CD1c-positive myeloid dendritic cell (primary cell): ENCODE data around the gene PRSS57.
"Not testable (repeated sequence)": the region's sequence is repeated elsewhere in the genome, so short reads cannot be mapped to it uniquely, and the experiment has no call there.

Experiments
- DNase-seq: peaks from one replicate; pipeline ENCODE4 v3.0.0-alpha.2; 2016; ENCODE audit errors: extremely low spot score

The PRSS57 gene

DNA sequence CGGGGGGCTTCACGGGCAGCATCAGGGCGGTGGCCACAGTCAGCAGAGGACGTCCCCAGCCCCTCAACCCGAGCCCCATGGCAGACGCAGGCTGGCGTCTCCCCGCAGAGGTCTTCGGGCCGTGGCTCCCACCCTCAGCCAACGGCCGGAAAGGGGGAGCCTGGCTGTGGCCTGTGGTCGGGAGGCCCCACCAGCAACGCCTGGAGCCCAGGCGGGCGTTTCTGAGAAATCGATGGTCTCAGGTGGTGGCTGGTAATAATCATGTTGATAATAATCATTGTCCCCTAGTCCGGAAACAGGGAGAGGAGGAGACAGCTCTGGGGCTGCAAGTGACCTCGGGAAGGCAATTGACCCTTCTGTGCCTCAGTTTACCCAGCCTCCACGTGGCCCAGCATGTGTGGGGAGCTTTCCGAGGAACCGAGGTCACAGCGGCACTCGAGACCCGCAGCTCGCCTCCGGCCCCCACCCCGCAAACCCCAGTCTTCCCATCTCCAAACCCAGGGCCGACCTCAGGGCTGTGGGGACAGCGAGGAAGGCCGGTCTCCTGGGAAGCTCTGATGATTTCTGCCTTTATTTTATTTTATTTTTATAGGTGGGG is at the start of gene PRSS57:
TSS of gene PRSS57 (minus strand) at position 101 of the 598 bp plus-strand sequence. CDS start at position 79, 22 bp downstream.
- DNase-seq = no peak

DNA sequence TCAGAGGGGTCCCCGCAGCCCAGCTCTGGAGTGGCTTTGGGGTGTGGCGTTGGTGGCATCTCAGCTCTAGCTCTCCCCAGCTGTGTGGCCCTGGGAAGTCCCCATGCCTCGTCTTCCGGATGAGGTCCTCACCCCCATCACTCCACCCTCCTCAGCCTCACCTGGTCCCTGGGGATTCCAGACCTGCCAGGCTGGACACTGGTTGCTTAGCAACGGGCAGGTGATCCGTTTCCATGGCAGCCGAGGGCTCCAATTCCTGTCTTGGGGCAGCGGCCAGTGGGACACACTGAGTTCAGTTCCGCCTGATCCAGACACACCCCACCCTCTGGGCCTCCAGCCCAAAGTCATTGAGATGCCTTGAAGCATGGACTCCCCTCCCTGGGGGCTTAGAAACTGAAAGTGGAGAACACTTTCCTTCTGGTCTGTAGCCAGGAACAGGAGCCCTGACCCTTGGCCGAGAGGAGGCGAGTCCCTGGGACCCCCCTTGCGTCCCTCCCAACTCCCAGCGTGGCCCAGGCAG is 48.0 kb upstream of the PRSS57 start:
- DNase-seq = no peak

DNA sequence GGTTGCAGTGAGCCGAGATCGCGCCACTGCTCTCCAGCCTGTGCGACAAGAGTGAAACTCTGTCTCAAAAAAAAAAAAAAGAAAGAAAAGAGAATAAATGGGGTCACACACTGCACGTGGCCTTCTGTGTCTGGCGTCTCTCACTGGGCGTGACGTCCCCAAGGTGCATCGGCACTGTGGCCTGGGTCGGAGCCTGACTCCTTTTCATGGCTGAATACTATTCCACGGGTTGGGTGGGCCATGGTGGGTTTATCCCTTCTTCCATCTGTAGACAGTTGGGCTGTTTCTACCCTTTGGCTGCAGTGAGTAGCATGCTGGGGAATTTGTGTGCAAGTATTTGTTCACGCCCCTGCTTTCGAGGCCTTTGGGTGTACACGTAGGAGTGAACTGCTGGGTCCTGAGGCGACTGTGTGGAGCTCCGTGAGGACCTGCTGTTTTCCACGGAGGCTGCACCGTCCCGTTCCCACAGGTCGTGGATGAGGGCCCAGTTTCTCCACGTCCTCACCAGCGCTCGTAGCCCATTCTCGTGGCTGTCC is 47.4 kb upstream of the PRSS57 start:
- no peak for DNase-seq

DNA sequence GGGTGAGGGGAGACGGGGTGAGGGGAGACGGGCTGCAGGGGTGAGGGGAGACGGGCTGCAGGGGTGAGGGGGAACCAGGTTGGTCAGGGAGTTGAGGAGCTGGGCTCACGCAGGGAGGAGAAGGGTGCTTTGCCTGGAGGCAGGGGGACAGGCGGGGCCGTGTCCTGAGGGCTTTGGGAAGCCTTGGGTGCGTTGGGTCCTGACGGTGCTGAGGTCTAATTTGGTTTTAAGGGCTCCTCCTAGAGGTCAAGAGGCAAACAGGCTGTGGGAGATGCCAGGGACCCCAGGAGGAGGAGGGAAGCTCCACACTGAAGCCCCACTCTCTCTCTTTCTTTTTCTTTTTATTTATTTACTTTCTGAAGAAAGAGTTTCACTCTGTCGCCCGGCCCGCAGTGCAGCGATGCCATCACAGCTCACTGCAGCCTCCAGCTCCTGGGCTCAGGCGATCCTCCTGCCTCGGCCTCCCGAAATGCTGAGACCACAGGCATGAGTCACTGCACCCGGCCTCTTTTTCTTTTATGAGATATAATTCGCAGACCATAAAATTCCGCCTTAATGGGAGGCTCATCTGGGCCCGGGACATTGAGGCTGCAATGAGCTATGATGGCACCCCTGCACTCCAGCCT is 46.4 kb upstream of the PRSS57 start:
- DNase-seq = no peak

DNA sequence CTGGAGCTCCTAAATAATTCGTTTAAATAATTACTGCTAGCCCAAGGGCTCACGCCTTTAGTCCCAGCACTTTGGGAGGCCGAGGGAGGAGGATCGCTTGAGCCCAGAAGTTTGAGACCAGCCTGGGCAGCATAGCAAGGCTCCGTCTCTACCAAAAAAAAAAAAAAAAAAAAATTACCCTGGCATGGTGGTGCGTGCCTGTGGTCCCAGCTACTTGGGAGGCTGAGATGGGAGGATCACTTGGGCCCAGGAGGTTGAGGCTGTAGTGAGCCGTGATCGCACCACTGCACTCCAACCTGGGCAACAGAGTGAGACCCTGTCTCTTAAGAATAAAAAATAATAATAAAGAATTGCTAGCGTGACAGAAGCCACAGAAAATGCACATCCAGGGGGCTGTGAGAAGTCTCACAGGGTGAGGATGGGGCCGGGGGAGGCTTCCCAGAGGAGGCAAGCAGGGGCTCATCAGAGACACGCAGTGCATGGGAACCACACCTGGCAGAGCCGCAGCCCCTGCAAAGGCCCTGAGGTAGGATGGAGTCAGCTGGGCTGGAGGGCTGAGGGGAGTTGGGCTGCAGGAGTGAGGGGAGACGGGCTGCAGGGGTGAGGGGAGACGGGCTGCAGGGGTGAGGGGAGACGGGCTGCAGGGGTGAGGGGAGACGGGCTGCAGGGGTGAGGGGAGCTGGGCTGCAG is 45.7 kb upstream of the PRSS57 start:
- not testable (repeated sequence) for DNase-seq

DNA sequence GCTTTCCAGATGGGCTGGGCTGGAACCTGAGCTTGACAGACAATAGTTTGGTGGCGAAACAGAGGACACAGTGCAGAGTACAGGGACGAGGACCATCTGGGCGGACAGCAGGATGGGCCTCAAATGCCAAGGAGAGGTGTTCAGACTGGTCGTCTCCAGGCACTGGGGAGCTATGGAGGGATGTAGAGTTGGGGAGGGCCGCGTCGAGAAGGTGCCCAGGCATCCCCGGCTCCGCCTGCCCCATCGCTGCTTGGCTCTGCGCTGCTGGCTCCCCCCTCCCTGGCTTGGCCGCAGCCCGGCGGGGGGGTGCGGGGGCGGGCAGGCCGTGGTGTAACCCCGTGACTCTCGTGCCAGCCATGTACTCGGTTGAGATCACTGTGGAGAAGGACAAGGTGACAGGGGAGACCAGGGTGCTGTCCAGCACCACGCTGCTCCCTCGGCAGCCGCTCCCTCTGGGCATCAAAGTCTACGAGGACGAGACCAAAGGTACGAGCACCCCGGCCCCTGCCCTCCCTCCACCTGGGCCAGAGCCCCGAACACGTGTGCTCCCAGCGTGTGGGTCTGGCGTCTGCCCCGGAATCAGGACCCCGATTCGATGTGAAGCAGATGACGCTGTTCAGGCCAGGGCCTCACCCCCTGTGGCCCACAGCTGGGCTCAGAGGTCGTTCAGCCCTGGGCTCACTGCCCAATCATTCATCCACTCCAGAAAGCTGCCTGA is 44.9 kb upstream of the PRSS57 start:
- DNase-seq = no peak

DNA sequence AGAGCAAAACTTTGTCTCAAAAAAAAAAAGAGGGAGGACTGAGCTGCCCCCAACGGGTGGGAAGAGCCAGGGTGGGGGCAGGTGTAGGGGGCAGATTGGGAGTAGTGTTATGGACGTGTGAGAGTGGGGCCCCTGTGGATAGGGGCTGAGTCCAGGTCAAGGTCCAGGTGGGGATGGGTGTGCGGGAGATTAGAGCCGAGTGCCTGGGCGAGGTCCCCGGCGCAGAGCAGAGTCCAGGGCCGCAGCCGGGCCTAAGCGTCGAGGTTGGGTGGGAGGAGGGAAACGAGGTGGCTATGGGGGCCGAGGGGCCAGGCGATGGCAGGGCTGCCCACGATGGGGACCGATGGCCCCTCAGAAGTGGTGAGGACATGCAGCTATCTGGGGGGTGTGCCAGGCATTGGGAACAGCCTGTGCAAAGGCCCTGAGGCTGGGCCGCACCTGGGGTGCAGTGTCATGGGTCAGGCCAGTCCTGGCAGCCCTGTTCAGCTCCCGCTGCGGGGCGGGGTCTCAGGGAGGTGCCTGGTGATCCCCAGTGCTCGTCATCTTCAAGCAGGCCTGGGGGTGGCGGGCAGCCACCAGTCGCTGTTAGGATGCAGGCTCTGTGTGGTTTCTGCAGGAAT is 43.4 kb upstream of the PRSS57 start:
- DNase-seq = no peak

DNA sequence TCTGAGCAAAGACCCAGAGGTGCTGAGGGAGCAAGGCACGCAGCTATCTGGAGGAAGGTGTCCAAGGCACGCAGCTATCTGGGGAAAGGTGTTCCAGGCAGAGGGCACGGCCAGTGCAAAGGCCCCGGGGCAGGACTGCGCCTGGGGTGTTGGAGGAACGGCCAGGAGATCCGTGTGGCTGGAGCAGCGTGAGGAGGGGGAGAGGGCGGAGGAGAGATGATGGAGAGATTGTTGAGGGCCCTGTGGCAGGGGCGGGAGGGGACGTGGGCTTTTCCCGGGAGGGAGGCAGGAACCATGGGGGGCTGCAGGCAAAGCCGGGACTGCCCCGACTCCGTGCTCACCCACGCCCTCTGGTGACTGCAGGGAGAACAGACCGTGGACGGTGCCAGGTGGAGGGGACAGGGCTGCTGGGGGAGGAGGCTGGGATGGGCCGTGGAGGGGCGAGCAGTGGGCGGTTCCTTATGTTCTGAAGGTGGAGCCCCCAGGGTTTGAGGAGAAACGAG is 42.4 kb upstream of the PRSS57 start:
- peak; percentile 38 for DNase-seq

DNA sequence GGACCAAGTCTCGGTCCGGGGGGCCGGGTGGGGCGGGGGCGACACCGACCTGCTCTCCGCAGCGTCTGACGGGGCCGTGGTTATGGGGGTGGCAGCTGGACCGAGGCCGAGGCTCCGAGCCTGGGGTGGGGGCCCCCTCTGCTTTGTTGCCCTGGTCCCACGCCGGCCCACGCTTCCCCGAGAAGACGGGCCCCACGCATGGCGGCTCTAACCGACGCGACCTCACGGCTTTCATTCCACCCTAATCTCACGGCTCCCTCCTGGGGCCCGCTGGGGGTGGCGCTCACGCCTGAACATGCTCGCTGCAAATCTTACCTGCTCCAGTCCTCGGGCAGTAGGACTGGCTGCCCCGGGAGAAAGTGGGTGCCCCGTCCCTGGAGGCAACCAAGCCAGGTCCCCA is 40.9 kb upstream of the PRSS57 start:
- DNase-seq = no peak

DNA sequence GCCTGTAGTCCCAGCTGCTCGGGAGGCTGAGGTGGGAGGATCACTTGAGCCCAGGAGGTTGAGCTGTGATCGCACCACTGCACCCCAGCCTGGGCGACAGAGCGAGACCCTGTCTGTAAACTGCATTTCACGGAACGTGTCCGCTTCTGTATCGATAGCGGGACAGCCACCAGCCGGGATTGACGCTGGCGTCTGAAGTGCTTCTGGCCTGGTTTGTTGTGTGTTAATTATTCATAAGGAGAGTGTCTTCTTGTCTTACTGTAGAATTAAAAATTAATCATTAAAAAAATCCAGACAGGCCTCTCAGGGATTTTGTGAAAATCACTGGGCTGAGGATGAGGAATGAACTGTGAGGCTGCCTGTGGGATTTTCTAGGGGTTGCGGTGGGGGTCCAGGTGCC is 39.5 kb upstream of the PRSS57 start:
- no peak for DNase-seq

DNA sequence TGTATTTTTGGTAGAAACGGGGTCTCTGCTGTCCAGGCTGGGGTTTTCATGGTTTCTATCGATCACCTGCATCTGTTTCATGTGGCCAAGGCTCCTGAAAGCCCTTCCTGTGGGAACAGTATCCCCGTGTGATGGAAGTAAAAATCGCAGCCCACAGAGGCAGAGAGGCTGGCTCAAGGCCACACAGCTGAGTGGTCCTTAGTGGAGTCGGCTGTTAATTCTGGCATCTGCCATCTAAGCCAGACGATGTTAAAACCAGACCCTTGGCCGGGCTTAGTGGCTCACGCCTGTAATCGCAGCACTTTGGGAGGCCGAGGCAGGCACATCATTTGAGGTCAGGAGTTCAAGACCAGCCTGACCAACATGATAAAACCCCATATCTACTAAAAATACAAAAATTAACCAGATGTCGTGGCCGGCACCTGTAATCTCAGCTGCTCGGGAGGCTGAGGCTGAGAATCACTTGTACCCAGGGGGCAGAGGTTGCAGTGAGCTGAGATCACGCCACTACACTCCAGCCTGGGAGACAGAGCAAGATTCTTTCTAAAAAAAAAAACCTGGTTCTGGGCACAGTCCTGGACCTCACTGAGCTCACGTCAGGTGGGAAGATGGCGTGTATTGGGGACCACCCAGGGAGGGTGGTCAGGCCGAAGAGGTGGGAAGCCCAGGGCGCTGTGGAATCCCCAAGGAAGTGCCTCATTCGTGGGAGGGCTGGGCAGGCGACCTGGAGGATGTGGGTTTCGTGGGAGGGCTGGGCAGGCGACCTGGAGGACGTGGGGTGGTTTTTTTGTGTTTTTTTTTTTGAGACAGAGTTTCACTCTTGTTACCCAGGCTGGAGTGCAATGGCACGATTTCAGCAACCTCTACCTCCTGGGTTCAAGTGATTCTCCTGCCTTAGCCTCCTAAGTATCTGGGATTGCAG is 37.2 kb upstream of the PRSS57 start:
- no peak for DNase-seq

DNA sequence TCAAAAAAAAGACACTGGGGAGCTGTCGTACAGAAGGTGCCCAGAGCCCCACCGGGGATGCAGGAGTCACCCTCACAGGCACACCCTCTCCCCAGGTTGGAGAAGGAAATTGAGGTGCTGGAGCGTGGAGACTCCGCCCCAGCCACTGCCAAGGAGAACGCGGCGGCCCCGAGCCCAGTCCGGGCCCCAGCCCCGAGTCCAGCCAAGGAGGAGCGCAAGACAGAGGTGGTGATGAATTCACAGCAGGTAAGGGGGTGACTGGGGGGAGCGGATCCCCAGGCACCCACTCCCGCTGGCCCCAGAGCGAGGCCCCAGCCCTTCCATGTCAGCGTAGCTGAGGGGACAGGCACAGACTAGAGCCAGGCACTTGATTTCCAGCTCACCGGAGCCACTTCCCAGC is 35.7 kb upstream of the PRSS57 start:
- DNase-seq = no peak

DNA sequence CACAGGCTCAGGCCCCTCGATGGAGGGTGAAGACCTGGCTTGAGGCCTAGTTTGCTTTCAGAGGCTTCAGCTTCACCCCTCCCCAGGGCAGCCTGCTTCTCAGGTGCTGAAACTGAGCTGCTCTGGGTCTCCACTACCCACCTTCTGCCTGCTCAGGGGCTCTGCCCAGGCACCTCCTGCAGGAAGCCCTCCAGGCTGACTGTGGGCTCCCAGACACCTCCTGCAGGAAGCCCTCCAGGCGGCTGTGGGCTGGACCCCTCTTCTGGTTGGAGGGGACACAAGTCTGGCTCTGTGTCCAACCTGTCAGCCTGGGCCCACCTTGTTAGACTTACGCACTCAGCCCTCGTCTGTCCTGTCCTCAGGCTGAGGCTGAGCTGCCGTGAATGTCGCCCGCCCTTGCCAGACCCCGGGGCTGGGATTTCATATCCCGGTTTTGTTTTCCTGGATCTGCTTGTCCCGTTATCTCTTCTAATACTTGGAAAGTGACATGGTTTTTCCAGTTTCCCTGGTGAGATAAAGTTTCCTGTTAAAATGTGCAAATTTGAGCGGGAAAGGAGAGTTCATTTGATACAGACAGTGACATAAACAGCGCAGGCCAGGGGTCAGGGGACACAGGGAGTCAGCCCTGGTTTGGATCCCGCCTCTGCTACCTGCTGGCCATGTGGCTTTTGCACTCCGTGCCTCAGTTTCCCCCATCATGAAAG is 34.9 kb upstream of the PRSS57 start:
- no peak for DNase-seq

DNA sequence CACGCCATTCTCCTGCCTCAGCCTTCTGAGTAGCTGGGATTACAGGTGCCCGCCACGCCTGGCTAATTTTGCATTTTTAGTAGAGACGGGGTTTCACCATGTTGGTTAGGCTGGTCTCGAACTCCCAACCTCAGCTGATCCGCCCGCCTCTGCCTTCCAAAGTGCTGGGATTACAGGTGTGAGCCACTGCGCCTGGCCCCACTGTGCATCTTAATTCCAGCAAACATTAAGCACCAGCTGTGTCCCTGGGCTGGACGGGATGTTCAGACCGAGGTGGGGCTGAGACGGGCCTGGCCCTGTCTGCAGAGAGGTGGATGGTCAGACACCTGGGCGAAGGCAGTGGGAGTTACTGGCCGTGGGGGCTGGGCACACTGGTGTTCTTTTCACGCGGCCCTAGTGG is 34.3 kb upstream of the PRSS57 start:
- DNase-seq = not testable (repeated sequence)

DNA sequence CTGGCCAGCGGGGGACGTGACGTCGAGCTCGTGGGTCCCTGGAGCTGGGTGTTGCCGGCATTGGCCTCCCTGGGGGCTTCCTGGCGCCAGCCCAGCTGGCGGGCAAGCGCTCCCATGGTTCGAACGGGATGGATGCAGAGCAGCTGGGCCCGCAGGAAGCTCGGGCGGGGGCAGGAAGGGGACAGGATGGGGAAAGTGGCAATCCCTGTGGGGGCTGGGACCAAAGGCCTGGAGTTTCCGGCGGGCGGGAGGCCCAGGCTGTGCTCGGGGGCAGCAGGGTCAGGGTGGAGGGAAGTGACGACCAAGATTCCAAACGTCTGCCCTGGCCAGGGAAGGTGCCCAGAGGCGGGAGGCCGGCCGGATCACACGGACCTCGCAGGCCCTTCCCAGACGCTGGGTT is 32.8 kb upstream of the PRSS57 start:
- DNase-seq = no peak

DNA sequence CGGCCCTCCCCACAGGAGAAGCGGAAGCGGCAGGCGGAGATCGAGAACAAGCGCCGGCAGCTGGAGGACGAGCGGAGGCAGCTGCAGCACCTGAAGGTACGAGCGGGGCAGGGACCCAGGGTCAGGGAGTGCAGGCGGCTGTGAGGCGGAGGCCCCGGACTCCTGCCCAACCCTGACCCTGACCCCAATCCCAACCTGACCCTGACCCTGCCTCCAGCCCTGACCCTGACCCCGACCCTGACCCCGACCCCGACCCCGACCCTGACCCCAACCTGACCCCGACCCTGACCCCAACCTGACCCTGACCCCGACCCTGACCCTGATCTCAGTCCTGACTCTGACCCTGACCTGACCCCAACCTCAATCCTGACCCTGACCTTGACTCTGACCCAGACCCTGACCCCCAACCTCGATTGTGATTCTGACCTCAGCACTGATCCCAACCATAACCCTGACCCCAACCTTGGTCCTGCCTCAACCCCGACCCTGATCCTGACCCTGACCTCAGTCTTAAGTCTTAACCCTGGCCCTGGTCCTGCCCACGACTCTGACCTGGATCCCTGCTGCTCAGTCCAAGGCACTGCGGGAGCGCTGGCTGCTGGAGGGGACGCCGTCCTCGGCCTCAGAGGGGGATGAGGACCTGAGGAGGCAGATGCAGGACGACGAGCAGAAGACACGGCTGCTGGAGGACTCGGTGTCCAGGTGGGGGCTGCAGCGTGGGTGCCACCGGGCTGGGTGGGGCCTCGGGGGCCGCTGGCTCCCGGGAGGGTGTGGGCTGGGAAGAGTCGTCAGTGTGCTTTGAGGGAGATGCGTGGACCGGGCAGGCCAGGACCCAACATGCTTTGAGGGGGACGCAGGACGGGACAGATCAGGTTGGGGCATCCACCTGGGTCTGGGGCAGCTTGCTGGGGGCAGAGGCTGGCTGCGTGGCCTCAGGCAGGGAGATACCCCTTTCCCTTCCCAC is 32.0 kb upstream of the PRSS57 start:
- DNase-seq = no peak

DNA sequence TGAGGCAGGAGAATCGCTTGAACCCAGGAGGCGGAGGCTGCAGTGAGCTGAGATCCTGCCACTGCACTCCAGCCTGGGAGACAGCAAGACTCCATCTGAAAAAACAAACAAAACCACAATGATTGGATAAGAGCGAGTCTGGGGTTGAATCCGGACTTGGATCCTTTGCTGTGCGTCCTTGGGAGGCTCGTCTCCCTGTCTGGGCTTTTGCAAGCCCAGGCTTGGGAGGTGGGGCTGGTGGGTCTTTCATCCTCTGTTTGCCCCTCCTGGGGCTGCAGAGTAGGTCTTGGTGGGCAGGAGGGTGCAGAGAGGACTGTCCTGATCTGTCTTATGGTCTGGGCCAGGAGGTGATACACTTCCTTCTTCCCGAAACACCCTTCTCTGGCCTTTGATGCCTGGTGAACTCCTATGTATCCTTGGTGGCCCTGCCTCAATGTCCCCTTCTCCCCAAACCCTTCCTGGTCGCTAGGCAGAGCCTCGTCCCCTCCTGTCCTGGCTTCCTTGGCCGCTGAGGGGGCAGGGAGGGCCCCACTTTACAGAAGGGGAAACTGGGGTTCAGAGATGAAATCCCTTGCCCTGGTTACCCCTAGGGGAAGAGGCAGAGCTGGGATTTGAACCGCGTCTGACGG is 30.3 kb upstream of the PRSS57 start:
- DNase-seq = no peak

DNA sequence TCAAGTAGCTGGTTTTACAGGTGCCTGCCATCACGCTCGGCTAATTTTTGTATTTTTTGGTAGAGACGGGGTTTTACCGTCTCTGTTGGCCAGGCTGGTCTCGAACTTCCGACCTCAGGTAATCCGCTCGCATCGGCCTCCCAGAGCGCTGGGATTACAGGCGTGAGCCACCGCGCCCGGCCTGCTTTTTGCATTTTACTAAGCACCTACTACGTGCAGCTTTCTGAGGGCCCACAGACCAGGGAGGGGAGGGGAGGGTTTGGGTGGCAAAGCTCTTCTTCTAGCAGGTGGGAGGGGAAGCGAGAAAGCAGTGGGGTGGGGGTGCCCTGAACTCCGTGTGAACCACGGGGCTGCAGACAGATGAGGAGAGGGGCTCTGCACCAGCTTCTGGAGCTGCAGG is 28.5 kb upstream of the PRSS57 start:
- no peak for DNase-seq
